LNCAP (cell line): ENCODE data around the gene CUL1.

ENCODE experiments used
- TF ChIP-seq, protein P1 (sequence below): fragments of 450-650 bp; IDR thresholded peaks from 2 replicates; pipeline ENCODE4 v1.5.1; 2017; ENCODE audit warnings: mild to moderate bottlenecking

The CUL1 gene

GRCh38 chr7:148684289-148684830 lies 14.3 kb upstream of the CUL1 start:
- TF ChIP-seq, protein P1, sequence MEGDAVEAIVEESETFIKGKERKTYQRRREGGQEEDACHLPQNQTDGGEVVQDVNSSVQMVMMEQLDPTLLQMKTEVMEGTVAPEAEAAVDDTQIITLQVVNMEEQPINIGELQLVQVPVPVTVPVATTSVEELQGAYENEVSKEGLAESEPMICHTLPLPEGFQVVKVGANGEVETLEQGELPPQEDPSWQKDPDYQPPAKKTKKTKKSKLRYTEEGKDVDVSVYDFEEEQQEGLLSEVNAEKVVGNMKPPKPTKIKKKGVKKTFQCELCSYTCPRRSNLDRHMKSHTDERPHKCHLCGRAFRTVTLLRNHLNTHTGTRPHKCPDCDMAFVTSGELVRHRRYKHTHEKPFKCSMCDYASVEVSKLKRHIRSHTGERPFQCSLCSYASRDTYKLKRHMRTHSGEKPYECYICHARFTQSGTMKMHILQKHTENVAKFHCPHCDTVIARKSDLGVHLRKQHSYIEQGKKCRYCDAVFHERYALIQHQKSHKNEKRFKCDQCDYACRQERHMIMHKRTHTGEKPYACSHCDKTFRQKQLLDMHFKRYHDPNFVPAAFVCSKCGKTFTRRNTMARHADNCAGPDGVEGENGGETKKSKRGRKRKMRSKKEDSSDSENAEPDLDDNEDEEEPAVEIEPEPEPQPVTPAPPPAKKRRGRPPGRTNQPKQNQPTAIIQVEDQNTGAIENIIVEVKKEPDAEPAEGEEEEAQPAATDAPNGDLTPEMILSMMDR = no peak

GRCh38 chr7:148686312-148686937 lies 12.3 kb upstream of the CUL1 start:
- TF ChIP-seq, protein P1 = no peak

GRCh38 chr7:148687555-148687954 lies 11.1 kb upstream of the CUL1 start:
- TF ChIP-seq, protein P1 = no peak

GRCh38 chr7:148688526-148688925 lies 10.2 kb upstream of the CUL1 start:
- TF ChIP-seq, protein P1 = no peak

GRCh38 chr7:148693651-148694050 lies 5.1 kb upstream of the CUL1 start:
- TF ChIP-seq, protein P1 = no peak

- TF ChIP-seq, protein P1 = no peak
These were observed 4.1 kb upstream of the CUL1 start for GRCh38 chr7:148694631-148695030.

DNA sequence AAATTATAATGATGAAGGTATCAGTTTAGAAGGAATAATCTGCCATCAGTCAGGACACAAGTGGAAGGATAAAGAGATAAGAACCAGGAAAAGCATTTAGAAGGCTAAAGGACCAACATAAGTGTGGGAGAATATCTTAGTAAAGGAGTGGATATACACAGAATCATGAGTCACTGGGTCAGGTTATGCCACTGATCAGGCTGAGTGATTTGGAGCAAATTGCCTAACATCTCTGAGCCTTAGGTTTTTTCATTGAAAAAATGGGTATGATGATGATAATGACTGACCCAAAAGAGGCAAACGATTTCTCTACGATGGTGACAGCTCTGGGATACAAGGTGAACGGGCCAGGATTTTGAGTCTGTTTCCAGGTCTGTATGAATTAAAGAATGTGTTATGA lies 2.8 kb upstream of the CUL1 start:
- TF ChIP-seq, protein P1 = no peak

DNA sequence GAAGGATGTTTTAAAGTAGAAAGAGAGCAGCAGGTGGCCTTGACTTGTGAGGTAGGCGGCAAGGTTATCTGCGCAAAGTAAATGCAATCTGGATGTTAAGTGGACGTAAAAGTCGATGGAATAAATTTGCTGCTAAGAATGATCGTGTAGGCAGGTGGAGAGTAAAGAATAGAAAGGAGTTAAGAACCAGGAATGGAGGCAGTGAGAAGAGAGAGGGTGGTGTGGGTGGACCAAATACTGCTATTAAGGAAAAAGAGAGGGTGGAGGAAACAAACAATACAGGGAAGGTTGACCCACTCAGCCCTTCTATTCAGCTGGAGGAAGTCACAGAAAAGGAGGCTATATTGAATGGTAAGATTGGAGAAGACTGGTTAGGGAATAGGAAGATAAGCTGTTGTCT lies 1.9 kb upstream of the CUL1 start:
- TF ChIP-seq, protein P1 = no peak
